NCI-H2171 treated with DMSO at 0.1 percent for 48 hours (cell line): Measurements from ENCODE around the gene RBM15B.
"Not testable (repeated sequence)": the region's sequence is repeated elsewhere in the genome, so short reads cannot be mapped to it uniquely, and the experiment has no call there.

ENCODE experiments used
- DNase-seq: peaks from one replicate; lab custom pipeline; 2025; lab: John Stamatoyannopoulos, UW

RBM15B gene, protein sequence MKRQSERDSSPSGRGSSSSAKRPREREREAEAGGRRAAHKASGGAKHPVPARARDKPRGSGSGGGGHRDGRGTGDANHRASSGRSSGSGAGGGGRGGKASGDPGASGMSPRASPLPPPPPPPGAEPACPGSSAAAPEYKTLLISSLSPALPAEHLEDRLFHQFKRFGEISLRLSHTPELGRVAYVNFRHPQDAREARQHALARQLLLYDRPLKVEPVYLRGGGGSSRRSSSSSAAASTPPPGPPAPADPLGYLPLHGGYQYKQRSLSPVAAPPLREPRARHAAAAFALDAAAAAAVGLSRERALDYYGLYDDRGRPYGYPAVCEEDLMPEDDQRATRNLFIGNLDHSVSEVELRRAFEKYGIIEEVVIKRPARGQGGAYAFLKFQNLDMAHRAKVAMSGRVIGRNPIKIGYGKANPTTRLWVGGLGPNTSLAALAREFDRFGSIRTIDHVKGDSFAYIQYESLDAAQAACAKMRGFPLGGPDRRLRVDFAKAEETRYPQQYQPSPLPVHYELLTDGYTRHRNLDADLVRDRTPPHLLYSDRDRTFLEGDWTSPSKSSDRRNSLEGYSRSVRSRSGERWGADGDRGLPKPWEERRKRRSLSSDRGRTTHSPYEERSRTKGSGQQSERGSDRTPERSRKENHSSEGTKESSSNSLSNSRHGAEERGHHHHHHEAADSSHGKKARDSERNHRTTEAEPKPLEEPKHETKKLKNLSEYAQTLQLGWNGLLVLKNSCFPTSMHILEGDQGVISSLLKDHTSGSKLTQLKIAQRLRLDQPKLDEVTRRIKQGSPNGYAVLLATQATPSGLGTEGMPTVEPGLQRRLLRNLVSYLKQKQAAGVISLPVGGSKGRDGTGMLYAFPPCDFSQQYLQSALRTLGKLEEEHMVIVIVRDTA

GRCh38 chr3:51391075-51391565 is at the start of gene RBM15B:
Gene RBM15B, plus strand, starts transcription at chr3:51391285. Its CDS starts 115 bp downstream, at chr3:51391400.
- peak; percentile 80 for DNase-seq

DNA sequence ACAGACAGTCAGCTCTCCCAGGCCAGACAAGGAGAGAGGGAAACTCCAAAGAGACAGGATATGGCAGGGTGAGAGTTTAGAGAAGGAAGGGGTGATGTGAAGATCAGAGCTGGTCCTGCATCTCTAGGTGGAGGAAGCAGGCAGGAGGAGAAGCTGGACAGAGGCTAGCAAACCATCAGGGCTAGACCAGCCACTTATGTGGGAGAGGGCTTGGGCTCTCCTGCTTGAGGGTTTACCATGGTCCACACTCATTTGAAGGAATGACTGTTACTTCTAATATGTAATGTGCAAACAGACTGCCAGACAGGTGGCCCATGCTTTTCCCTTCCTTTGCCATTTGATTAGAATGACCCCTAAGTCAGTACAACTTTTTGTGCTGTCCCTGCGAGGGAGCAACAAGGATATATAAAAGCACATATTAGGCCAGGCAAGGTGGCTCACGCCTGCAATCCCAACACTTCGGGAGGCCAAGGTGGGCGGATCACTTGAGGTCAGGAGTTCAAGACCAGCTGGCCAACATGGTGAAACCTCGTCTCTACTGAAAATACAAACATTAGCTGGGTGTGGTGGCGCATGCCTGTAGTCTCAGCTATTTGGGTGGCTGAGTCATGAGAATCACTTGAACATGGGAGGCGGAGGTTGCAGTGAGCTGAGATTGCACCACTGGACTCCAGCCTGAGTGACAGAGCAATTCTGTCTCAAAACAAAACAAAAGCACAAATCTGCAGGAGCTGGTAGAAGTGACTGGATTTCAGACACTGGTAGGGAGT is 47.0 kb upstream of the RBM15B start:
- DNase-seq: no peak

GRCh38 chr3:51350751-51351150 is 40.3 kb upstream of the RBM15B start:
- no peak for DNase-seq

- DNase-seq: no peak
Measured at GRCh38 chr3:51353131-51353530, 38.0 kb upstream of the RBM15B start.

- DNase-seq: no peak
Measured at GRCh38 chr3:51353691-51354090, 37.4 kb upstream of the RBM15B start.

- no peak for DNase-seq
Measured at GRCh38 chr3:51354172-51354571, 36.9 kb upstream of the RBM15B start.

DNA sequence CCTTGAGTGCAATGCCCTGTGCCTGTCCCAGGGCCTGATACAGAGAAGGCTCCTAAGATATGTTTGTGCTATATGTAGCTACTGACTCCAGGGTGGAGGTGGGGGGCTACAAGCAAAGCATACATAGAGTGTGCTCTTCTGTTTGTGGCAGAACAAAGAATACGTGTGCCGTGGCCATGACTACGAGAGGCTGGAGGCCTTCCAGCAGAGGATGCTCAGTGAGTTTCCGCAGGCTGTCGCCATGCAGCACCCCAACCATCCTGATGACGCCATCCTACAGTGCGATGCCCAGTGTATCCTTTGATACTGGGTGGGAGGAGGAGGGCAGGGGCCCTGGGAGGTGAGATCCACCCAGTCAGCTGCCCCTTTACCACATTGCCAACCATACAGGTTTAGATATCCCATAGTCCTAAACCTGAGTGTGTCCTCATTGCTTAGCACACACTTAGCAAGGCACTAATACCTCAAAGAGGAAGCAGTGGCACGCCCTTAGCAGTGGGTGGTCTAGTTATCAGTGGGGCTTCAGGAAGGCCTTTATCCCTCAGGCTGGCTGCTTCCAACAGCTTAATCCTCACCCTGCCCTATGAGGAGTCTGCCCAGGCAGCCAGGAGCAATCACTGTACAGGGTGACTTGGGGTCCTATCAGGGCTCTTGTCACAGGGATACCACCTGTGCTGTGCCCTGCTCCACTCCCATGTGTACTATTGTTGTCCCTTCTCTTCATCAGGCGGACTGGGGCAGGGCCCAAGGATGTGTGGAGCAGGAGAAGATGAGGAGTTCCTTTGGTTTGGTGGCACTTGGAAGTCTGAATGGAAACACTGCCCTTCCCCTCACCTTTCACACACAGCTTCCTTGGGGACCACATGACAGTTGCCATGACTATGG is 36.1 kb upstream of the RBM15B start:
- no peak for DNase-seq

DNA sequence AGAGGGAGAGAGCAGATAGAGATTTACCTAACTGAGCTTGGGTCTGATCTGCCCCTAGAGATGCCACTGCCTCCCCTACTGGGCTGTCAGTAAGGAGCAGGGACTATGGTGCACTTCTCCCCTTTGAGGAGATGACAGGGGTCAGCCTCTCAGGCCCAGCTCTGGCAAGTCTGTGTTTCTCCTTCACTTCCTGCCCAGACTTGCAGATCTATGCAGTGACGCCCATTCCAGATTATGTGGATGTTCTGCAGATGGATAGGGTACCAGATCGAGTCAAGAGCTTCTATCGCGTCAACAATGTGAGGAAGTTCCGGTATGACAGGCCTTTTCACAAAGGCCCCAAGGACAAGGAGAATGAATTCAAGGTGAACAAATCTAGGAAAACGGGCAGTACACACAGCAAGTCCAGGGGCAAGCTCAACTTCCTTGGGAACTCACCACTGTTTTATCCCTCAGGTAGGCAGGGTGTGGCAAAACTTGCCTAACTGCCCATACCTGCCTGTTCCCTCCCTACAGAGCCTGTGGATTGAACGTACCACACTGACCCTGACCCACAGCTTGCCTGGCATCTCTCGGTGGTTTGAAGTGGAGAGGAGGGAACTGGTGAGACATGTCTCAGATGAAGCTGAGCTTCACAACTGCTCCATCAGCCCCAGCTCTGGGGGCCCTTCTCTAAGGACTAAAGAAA is 35.0 kb upstream of the RBM15B start:
- DNase-seq: no peak

- no peak for DNase-seq
Measured at GRCh38 chr3:51357856-51358255, 33.2 kb upstream of the RBM15B start.

- no peak for DNase-seq
Measured at GRCh38 chr3:51358981-51359380, 32.1 kb upstream of the RBM15B start.

- DNase-seq: no peak
Measured at GRCh38 chr3:51360806-51361205, 30.3 kb upstream of the RBM15B start.

DNA sequence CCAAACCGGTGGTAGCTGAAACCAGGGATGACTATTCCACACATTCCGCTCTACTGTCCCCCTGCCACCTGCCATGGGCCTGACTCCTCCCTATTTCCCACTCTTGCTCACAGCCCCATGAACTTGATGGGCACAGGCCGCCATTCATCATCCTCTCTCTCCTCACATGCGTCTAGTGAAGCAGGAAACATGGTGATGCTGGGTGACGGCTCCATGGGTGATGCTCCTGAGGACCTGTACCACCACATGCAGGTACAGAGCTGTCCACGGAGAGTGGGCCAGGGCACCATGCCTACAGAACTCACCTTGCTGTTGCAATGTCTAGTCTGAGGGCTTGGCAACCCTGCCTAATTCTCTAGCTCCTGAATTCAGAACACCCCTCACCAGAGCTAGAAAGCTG is 29.3 kb upstream of the RBM15B start:
- no peak for DNase-seq

- no peak for DNase-seq
Measured at GRCh38 chr3:51362476-51362875, 28.6 kb upstream of the RBM15B start.

- not testable (repeated sequence) for DNase-seq
Measured at GRCh38 chr3:51368276-51368675, 22.8 kb upstream of the RBM15B start.

DNA sequence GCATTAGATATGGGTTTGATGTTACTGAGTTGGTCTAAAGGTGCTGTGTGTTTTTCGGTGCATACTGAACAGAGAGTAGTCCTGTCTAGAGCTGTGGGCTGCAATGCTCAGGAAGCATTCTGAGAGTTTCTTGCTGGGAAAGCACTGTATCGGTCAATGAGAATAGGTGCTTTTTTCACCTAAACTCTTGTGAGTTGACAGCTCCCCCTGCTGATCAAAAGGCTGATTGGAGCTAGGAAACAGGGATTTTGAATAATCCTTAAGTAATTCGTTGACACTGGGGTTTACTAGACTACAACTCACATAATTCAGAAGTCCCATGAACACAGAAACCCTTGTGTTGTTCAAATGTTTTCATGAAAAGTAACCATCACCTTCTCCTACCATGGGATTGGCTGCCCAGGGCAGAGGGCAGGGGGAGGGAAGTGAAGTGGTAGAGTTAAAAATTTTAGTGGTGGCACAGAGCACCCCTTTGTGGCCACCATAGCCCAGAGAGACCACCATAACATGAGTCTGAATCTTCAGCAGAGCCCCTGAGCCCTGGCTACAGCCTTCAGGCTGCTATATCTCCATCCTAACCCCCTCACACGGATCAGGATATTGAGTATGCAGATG is 19.0 kb upstream of the RBM15B start:
- peak; percentile 27 for DNase-seq

- no peak for DNase-seq
Measured at GRCh38 chr3:51373658-51374421, 17.2 kb upstream of the RBM15B start.

DNA sequence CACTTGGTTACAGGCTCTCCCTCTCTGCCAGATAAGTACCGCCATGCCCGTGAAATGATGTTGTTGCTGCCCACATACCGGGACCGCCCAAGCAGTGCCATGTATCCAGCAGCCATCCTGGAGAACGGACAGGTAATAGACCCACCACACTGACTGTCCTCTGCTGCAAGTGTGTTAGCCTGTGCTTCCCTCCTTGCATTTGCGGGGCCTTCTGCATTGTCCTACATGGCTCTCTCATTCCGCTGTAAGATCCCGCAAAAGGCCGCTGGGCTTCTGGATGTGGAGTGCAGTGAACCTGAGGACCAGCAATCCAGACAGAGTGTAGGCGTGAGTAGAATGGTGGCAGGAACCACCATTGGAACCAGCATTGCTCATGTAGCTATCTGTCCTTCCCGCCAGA is 16.6 kb upstream of the RBM15B start:
- DNase-seq: no peak

DNA sequence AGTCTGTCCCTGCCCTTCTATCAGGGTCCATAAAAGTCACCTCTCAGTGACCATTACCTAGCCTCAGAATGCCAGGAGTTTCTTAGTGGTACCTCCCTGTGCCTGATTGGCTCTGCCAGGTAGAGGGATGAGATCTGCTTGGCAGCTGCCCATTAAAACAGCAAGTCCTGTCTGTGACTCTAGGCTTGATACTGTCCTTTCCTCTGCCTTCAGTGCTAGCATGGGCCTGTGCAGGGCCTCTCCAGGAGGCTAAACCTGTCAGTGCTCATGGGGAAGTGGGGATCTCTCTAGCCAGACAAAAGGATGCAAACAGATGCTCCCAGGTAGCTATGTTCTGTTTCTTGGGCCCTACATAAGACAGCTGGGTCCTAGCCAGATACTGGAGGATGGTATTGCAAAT is 15.9 kb upstream of the RBM15B start:
- no peak for DNase-seq

- DNase-seq: no peak
Measured at GRCh38 chr3:51375571-51375970, 15.5 kb upstream of the RBM15B start.
